HG02981 (cell line): Measurements from ENCODE around the gene ITGA11.

ENCODE experiments used
- ATAC-seq: cut with Tn5 transposase; IDR thresholded peaks from one replicate; pipeline ENCODE4 v1.9.1; 2021; ENCODE audit warnings: mild to moderate bottlenecking, moderate library complexity; ENCODE audit not compliant: unreplicated experiment

Gene ITGA11

DNA sequence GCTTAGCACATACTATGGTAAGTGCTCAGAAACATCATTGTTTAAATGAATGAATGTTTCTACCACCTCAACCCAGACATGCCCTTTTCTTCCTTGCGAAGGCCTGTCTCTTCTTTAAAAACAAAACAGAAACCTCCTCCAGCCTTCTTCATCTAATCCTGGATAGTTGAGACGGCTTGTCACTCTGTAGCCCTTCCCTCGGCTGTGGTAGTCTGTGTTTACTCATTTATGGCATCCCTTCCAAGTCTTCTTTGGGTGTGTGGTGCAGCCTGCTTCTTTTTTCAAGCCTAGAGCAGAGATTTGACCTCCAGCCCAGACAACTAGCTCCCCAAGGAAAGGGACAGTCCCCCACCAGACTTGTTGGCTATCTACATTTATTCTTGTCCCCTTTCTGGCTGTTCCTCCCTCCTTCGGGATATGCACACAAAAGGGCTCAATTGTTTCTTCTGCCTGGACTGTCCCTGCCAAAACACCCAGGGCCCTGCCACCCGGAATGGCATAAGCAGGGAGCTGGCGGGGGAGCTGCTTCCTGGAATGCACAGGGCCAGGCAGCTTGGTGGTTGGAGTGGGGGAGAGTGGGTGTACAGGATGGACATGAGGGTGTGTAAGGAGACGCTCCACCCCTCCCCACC, 67.8 kb downstream of the ITGA11 start:
- ATAC-seq, result no peak

DNA sequence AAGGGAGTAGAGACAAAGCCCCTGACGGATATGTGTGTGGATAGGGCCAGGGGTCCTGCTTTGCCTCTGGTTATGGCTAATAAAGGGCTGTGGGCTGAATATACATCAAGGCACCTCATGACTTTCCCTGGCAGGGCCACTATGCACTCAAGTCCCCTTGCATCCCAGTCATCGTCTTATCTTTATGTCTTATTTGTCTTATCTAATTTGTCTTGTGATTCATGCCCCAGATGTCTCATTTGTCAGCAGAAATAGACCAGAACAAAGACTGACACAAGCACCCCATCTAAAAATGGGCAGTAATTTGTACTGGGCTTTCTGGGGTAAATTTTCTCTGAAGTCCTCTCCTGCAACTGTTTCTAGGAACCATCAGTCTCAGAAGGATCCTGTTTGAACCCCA, 68.6 kb downstream of the ITGA11 start:
- ATAC-seq, result no peak

DNA sequence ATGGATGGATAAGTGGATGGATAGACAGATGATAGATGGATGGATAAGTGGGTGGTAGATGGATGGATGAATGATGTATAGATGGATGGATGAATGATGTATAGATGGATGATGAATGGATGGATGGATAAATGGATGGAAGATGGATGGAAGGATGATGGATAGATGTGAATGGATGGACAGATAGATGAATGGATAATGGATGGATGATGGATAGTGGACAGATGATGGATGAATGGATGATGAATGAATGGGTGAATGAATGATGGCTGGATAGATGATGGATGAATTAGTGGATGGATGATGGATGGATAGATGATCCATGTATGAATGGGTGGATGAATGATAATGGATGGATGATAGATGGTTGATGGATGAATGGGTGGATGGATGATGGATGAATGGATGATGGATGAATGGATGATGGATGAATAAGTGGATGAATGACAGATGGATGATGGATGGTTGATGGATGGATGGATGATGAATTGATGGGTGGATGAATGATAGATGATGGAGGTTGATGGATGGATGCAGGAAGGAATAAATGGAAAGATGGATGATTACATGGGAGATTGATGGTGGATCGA, 69.3 kb downstream of the ITGA11 start:
- ATAC-seq, result no peak

DNA sequence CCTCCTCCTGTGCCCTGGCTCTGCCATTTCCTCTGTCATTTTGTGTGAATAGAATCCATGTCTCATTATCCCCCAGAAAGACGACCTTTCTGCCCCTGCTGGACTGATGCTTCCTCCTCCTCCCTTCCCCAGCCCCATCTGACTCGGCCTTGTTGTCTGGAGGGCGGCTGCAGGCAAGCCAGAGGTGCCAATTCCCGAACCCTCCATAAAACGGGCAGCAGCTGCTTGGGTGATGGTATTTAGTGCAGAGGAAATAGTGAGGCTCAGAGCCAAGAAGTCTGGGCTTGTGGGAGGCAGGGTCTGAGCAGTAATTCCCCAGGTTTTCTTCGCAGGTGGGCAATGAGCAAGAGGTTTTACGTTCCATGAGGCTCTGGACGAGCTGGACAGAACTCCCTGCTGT, 71.2 kb downstream of the ITGA11 start:
- no peak for ATAC-seq

DNA sequence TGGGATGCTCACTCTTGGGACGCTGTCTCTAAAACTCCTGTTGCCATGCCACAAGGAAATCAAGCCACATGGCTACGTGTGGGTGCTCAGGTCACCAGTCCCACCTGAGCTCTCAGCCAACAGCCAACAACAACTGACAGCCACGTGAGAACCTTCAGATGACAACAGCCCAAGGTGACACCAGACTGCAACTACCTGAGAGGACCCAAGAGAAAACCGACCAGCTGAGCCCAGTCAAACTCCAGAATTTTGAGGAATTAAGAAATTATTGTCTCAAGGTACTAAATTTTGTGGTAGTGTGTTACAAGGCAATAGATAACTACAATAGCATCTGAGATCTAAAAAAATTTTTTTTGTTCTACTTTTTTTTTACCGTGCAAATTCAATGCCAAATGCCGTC, 75.2 kb downstream of the ITGA11 start:
- no peak for ATAC-seq

DNA sequence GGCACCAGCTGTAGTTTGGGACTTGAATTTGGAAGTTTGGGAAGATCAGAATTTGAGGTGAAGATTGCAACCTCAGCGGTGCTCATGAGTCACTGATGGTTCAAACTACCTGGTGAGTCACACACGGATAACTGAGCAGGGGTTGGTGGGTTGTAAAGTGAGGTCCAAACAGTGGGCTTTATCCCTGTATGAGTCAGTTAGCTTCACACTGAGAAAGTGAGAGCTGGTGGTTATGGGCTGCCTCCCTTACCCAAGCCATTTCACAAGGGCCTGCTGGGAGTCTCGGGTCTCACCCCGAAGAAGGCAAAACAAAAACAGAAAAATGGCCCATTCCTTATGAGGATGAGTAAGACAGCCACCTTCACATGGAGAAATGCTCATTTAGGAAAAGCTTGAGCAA, 77.0 kb downstream of the ITGA11 start:
- no peak for ATAC-seq

DNA sequence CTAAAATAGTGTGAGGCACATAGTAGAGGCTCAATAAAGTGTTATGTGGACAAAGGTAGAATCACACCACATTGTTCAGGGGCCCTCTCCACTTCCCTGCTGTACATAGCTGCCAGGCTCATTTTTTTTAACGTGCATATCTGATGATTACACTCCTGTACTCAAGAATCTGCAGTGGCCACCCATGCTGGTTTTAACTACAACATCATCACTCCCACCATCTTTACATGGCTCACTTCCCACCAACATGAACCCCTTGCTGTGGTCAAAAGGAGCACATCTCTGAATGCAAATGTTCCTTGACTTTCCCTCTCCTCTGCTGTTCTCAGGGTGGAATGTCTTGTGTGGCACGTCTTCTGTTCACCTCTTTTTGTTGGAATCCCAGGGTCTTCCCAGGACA, 77.7 kb downstream of the ITGA11 start:
- no peak for ATAC-seq

DNA sequence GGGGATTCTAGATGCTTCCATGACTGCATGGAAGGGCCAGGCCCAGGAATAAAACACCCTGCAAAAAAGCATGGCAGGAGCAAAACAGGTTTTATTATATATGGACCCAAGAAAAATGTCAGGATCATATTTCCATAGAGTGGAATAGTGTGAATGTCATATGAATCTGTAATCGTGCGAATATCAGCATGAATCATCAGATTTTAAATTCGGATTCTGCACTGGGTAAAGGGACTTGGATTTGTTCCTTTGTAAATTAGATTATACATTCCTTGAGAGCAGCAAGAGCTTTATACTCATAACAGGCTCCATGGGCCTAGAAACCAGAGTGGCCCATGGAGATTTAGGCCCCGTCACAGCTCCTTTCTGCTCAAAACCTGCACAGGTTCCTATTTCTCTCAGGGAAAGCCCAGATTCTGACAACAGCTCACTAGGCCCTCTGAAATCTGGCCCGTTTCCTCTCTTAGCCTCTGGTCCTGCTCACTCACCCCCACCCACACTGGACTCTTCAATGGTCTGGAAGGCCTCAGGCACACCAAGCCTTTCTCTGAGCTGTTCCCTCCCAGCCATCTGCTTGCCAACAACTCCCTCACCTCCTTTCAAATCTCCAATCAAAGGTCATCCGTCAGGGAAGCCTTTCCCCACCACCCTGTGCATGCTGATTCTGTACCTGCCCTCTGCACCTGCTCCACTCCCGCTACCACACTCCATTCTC, 78.4 kb downstream of the ITGA11 start:
- no peak for ATAC-seq

DNA sequence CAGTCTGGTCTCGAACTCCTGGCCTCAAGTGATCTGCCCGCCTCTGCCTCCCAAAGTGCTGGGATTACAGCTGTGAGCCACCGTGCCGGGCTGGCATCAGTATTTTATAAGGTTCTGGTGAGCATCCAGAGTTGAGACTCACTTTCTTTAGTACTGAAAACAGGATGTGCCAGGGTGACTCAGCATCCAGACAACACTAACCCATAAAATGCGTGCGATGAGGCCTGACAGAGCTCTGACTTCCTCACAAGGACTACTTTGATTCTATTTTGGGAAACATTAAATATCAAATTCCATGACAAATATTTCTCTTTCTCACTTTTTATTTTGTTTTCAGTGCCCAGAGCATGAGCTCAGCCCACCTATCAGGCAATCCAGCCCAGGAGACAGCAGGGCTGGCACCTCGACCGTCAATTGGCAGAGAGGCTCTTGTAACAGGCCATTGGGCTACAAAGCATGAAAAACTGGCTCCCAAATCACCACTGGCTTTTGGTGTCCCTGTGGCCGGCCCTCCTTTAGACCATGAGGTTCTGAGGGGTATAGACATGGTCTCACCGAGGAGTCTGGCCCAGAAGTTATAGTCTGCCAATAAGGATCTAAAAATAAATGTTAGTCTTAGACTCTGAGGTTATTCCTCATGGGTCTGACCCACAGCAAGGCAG, 79.4 kb downstream of the ITGA11 start:
- no peak for ATAC-seq

DNA sequence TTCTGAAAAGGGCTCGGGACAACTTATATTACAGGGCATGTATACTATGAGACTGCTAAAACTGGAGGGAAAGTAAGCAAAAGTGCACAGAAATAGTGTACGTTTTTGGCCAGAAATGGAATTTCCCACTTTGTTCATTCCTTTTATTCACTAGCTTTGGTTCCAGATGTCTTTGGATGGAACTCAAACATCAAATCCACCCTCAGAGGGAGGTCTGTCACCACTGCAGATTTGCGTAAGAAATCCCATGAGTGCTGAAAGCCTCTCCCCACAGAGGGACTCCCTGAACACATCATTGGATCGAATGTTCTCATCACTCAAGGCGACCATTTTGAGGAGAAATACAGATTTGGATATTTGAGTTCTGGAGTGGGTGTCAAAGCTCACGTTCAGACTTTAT, 82.8 kb downstream of the ITGA11 start:
- no peak for ATAC-seq

DNA sequence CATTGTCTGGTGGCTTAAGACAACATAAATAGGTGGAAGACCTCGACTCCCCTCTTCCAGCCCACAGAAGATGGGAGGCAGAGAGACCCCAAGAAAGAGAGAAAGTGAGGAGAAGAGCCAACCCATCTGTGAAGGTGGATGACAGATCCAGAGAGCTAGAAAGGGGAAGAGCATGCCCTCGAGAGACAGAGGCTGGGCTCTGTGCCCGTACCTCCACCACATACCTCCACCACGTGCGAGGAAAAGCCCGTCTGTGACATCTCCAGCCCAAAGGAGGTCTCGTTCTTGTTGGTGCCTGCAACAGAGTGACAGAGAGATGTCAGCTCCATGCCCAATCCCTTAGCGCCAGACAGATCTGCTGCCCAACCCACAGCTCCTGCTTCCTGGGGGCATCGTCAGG, 83.4 kb downstream of the ITGA11 start:
- no peak for ATAC-seq

DNA sequence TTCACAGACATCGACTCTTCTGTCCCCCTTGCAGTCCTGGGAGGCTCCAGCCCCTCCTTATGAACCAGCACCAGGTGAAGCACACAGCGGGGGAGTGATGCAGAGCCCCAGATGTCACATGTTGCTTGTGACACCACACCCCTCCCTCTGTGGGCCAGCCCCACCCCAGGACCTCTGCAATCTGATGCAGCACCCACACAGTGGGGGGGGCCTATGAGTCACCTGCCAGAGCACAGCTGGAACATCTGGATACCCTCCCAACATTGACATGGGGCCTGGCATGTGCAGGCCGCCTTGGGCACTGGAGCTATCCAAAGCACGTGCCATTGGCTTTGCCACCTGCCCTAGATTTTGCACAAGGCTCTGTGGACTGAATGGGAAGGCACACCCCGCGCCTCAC, 83.9 kb downstream of the ITGA11 start:
- ATAC-seq, result no peak

DNA sequence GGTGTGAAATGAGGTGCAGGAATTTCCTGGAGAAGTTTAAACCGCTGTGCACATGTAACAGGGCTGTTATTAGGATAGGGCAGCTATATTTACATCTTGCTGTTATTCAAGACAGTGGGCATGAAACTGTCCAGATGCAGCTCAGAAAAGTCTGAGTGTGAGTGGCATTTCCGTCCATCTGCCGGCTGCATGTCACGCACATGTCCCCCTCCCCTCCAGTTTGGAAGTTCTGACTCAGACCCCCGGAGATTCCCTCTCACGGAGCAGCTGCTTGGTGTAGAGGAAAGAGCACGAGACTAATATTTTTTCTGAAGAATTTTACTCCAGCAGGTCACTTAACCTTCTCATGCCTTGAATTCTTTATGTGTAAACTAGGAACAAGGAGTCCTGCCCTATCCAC, 84.6 kb downstream of the ITGA11 start:
- no peak for ATAC-seq

DNA sequence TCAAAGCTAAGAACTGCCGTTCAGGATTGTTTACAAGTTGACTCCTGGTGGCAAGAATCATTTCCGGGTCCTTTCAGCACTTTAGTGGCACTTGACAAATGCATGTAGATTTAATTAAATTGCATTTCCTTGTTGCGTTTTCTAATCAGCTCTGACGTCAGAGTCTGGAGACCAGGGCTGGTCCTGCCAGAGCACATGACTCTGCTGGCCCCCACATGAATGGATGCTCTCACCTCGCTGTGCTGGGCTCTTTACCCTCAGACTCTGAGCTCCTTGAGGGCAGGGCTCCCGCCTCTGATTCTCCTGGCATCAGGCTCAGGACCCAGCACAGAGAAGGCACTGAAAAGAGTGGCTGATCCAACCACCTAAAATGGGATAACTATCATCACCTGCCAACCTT, 85.0 kb downstream of the ITGA11 start:
- no peak for ATAC-seq

DNA sequence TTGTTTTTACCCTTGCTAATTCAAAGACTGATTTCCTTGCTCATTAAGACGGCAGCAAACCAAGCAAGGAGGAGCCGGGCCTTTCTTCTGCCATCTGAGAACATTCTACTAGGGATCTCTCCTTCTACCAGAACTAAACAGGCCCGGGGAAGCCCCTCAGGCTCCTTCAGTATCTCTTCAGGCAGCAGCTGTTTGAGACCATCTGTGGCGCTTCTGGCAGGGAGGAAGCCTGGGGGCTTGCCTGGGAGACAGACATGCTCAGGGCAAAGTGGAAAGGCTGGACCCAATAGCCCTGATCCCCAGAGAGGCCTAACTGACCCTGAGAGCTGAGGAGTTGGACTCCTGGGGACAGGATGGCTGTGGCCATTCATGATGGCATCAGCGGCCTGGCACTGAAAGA, 86.5 kb downstream of the ITGA11 start:
- no peak for ATAC-seq

DNA sequence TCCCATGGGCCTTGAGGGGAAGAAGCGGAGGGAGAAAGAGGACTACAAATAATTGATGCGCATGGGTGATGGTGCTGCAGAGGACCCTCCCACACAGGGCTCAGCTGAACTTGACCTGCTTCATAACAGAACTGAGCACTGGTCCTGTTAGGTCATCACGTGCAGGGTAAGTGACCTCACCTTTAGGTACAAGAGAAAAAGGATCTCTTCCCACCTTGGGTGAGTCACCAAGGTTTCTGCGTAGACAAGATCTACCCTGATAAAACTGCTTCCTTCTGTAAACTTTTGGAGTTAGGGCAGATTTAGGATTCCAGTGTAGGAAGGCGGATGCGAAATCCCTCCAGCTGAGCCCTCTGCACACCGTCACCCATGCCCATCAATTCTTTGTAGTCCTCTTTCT, 87.4 kb downstream of the ITGA11 start:
- ATAC-seq, result no peak

DNA sequence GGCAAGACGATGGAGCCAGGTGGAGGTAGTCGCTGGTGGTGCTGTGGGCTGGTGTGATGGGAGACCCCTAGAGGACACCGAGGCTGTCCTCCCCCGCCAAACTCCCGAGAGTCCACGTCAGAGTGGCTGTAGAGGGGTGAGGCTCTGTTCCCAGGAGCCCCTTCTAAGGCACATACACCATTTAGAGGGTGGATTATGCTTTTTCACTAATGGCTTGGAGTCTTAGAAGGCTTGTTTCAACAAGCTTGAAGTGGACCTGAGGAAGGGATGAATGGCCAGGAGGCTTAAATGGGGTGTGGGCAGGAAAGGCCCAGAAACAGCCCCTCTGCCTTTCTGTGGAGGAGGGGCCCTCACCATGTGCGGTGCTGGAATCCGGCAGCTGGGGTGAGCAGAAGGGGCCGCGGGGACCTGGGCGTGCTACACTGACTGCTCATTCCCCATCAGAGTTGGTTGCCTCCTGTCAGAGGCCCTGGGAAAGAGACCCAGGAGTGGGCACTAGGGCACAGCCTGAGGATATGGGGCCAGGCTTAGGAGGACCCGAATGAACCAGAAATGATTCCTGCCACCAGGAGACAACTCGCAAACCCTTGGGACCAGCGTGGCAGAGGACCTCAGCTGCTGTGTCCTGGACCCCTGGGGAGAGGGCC, 88.3 kb downstream of the ITGA11 start:
- no peak for ATAC-seq

DNA sequence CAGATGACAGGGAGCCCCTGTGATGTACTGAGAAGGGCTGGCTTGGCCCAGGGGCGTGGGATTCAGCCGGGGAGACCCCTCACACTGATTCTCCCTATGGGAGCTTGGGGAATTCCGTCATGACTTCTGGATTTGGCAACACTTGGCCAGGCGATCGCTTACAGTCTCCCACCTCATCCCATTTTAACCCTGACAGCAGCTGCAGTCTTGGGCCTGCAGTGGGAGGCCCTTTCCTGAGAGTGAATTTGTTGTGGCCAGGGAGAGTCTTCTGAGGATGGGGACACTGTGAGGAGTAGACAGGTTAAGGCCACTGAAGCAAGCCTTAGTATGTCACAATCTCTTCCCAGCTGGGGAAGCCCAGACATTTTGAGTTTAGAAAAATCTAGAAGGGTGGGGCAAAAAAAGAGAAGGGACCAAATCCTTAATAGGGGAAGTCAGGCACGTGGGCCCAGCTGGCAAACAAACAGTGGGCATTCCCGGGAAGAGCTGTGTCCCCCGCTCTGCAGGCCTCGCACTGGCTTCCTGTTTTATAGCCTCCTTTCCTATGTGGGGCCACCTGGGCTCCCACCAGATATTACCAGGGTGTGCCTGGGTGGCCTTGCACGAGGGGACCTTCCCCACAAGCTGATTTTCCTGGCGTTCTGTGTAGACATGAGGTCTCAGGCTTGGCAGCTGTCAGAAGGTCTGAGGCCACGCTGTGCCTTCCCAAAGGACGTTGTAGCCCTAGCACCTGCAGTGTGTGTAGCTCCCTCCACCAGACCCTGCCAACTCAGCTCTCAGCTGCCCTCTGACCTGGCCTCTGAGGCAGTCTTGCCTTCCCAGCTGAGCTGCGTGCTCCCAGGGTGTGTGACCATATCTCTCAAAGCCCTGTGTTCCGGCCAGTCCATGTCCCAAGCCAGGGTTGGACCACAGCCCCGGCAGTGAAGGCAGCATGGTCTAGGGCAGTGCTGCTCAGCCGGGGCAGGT, 89.9 kb downstream of the ITGA11 start:
- ATAC-seq, result no peak

DNA sequence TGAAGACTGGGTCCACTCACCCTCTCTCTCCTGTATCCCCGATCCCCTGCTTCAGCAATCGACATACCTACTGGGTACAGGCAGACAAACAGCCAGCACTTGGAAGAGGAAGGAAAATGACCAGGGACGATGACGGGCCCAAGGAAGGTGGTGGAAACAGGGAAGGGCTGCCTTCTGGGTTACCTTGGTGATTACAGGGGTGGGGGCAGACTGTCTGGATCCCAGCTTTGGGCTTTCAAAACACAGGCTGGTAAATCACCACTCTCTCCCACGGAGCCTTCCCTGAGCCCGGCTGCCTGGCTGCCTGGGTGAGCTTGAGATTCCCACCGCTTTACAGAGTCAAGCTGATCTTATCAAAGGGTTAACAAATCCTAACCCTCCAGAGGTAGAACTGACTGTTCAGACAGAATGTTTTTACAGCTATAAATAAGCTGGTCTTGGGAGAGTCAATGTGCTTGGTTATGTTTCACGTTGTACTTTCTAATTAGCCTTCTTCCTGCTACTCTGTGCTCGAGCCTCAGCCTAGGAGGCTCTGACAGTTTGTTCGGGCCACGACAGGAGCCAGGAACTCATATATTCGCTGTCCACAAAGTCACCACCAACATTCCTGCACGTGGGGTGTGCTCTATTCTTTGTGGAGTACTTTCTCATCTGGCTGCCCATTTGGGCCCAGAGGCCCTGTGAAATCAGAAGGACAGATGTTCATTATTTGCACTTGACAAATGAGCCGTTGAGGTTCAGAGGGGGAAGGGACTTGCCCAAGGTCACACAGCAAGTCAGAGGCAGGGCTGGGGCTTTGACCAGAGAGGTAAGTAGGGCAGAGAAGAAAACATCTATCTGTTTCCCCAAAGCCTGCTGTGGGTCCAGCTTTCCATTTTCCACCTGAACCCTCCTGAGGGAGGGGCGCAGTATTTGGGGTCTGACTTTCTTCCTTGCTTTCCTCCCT, 91.0 kb downstream of the ITGA11 start:
- no peak for ATAC-seq
